ENCODE measurements around the gene ALKBH5. TPM values are rescaled to one million over a fixed set of nuclear protein-coding genes. Genes with fewer than 3 reads are reported as not detected.
"Not testable (repeated sequence)": the region's sequence is repeated elsewhere in the genome, so short reads cannot be mapped to it uniquely, and the experiment has no call there.

Gene ALKBH5
- total RNA-seq, 2 experiments from 2014 or later: 118 to 125 TPM

GRCh38 chr17:18191967-18192366 is 8.3 kb downstream of the ALKBH5 start:
- Mint-ChIP-seq H3K4me3 (no peak overlapping the region), H3K4me1 (peaks cover 46% of the 10 kb centered on the region), H3K9me3 (no peaks in the 10 kb centered on the region), H3K27me3 (no peaks in the 10 kb centered on the region), H3K27ac (no peak overlapping the region), H3K36me3 (ENCODE audit: low read depth) (peaks cover 69% of the 10 kb centered on the region)
- ChIA-PET CTCF (interaction anchor here (0.6 to 1.6 kb wide), 4 partner anchors 8 to 87 kb away, joined by 3 to 7 read pairs (median 4); partner anchors contain the start of gene ALKBH5), POLR2A (no interaction called here)
- no peak for DNase-seq

DNA sequence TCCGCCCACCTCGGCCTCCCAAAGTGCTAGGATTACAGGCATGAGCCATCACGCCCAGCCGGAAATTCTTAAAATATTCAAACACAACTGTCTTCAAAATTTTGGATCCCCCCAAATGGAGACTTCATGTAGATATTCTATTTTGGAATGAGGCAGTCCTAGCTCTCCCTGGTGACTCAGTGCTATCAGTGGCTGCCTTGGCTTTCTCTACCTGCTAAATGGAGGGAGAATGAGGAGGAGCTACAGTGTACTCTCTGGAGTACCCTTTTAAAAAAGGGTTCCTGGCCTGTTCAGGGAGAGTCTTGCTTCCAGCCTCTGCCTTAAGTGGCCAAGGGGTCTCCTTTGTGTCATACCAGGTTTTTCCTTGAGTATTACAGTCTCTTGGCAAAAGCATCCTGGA is 10.8 kb downstream of the ALKBH5 start:
- Mint-ChIP-seq H3K9me3 (no peaks in the 10 kb centered on the region), H3K4me3 (no peak overlapping the region)

DNA sequence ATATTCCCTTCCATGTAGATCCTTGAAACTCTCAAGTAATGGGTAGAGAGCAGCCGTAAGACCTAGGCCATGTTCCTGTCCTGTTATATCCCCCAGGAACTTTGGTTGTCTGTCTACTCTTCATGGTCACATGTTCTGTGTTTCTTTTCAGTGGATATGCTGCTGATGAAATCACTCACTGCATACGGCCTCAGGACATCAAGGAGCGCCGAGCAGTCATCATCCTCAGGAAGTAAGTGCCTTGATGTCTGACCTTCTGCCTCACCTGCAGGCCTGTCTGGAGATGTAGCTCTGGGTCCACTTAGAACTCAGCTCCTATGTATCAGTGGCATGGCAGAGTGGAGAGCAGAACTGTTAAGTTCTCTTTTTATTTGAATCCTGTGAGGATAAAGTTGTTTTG is 11.2 kb downstream of the ALKBH5 start:
- no peaks in the 10 kb centered on the region for H3K27me3 Mint-ChIP-seq
- no peak for DNase-seq
- peaks cover 69% of the 10 kb centered on the region for H3K36me3 Mint-ChIP-seq (ENCODE audit: low read depth)
- ChIA-PET POLR2A (no interaction called here), CTCF (no interaction called here)
- peaks cover 29% of the 10 kb centered on the region for H3K4me1 Mint-ChIP-seq
- H3K4me3 Mint-ChIP-seq: no peak overlapping the region
- H3K9me3 Mint-ChIP-seq: no peaks in the 10 kb centered on the region
- H3K27ac Mint-ChIP-seq: no peak overlapping the region

More for the DNA sequence above, 10.8 kb downstream of the ALKBH5 start:
- no peak overlapping the region for H3K27ac Mint-ChIP-seq
- peaks cover 33% of the 10 kb centered on the region for H3K4me1 Mint-ChIP-seq
- POLR2A ChIA-PET: no interaction called here
- CTCF ChIA-PET: no interaction called here
- no peak for DNase-seq
- H3K36me3 Mint-ChIP-seq (ENCODE audit: low read depth): peaks cover 72% of the 10 kb centered on the region
- H3K27me3 Mint-ChIP-seq: no peaks in the 10 kb centered on the region

- POLR2A ChIA-PET: no interaction called here
- Mint-ChIP-seq H3K4me1 (peaks cover 27% of the 10 kb centered on the region), H3K27me3 (no peaks in the 10 kb centered on the region), H3K9me3 (no peaks in the 10 kb centered on the region), H3K27ac (no peak overlapping the region), H3K4me3 (no peak overlapping the region), H3K36me3 (ENCODE audit: low read depth) (peaks cover 69% of the 10 kb centered on the region)
- CTCF ChIA-PET: no interaction called here
- DNase-seq: no peak
Measured at GRCh38 chr17:18195246-18195645, 11.6 kb downstream of the ALKBH5 start.

DNA sequence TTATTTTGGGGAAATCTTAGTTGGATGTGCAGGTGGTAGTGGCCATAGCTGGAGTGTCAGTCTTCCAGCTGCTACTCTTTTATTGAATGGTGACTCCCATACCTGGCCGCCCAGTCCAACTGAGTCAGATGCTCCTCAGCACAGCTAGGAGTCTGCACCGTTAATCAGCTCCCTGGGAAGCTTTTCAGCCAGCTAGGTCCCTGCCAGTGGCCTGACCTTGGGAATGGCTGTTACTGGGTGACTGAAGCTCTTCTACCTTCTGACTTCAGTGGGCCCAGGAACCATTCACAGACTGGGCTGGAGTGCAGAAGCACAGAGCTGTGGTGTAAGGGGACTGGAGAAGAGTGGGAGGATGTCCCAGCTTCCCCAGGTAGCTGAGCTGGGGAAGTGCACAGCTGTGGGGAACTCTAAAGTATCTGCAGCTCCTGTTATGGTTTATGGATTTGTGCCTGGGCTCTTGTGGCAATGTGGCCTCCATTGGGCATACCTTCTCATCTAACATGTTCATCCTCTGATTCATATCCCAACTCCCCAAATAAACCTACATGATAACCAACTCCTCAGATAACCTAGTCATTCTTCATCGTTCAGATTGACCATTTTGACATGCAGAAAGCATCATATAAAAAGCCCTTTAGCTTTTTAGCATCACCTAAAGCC is 14.0 kb downstream of the ALKBH5 start:
- ChIA-PET CTCF (no interaction called here), POLR2A (interaction anchor here (0.7 to 2.3 kb wide), 3 partner anchors 9 to 14 kb away, joined by 3 to 11 read pairs (median 4); partner anchors contain the start of gene ALKBH5)
- Mint-ChIP-seq H3K36me3 (ENCODE audit: low read depth) (peaks cover 71% of the 10 kb centered on the region), H3K27me3 (no peaks in the 10 kb centered on the region), H3K4me1 (peaks cover 18% of the 10 kb centered on the region), H3K4me3 (no peak overlapping the region), H3K27ac (no peak overlapping the region), H3K9me3 (no peaks in the 10 kb centered on the region)
- no peak for DNase-seq

GRCh38 chr17:18198530-18198929 is 14.9 kb downstream of the ALKBH5 start:
- Mint-ChIP-seq H3K4me1 (peaks cover 17% of the 10 kb centered on the region), H3K27ac (no peak overlapping the region), H3K27me3 (no peaks in the 10 kb centered on the region), H3K36me3 (ENCODE audit: low read depth) (peaks cover 69% of the 10 kb centered on the region), H3K9me3 (no peaks in the 10 kb centered on the region), H3K4me3 (no peak overlapping the region)
- ChIA-PET POLR2A (interaction anchor here (1.0 to 2.3 kb wide), 2 partner anchors 10 to 14 kb away, joined by 3 to 11 read pairs; partner anchors contain the start of gene ALKBH5), CTCF (no interaction called here)
- no peak for DNase-seq

GRCh38 chr17:18201108-18201507 is 17.5 kb downstream of the ALKBH5 start:
- ChIA-PET POLR2A (no interaction called here), CTCF (interaction anchor here (1.4 kb wide), 1 partner anchor 9 kb away, joined by 3 read pairs; no protein-coding TSS in a partner anchor)
- Mint-ChIP-seq H3K27ac (no peak overlapping the region), H3K4me1 (peaks cover 10% of the 10 kb centered on the region), H3K36me3 (ENCODE audit: low read depth) (peaks cover 55% of the 10 kb centered on the region), H3K27me3 (no peaks in the 10 kb centered on the region), H3K4me3 (no peak overlapping the region), H3K9me3 (no peaks in the 10 kb centered on the region)
- DNase-seq: no peak

DNA sequence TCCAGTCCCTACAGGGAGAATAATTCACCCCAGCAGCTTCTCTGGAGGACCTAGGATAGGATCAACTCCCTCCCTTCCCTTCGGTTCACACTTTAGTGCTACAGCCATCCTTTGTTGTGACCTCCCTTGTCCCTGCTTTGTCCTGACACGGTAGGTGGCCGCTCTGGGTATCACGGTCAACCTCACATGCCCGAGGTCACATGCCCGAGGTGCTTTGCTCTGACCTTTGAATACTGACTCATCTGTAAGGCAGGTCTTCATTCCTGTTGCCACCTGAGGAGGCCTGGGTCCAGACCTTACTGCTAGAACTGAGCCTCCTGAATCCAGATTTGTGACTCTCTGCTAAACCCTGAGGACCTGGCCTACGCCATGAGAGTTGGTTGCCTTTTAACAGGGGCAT is 19.7 kb downstream of the ALKBH5 start:
- Mint-ChIP-seq H3K36me3 (ENCODE audit: low read depth) (peaks cover 50% of the 10 kb centered on the region), H3K4me3 (no peak overlapping the region), H3K4me1 (peaks cover 5% of the 10 kb centered on the region), H3K27ac (no peak overlapping the region), H3K27me3 (no peaks in the 10 kb centered on the region), H3K9me3 (no peaks in the 10 kb centered on the region)
- DNase-seq: no peak
- CTCF ChIA-PET: interaction anchor here (1.3 kb wide), 1 partner anchor 62 kb away, joined by 3 read pairs; no protein-coding TSS in a partner anchor
- POLR2A ChIA-PET: interaction anchor here (0.6 kb wide), 1 partner anchor 13 kb away, joined by 3 read pairs; no protein-coding TSS in a partner anchor

DNA sequence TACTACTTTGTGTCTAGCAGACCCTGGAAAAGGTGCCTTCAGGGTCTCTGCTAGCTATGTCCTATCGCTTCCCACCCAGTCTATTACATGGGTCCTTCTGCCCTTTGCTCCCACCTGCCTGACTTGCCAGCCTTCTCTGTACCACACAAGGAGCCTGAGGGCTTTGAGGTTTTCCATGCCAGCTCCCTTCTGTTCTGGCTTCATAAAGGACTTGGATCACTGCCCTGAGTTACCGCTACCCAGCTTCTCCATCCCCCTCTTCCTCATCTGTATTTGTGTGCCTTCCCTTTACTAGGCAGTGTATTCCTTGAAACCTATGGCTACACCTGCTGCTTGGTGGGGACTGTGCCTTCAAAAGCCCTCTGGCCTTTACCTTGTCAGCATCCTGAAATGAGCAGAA is 22.2 kb downstream of the ALKBH5 start:
- no peaks in the 10 kb centered on the region for H3K27me3 Mint-ChIP-seq
- ChIA-PET CTCF (no interaction called here), POLR2A (no interaction called here)
- no peak overlapping the region for H3K4me3 Mint-ChIP-seq
- peaks cover under 1% of the 10 kb centered on the region for H3K4me1 Mint-ChIP-seq
- H3K36me3 Mint-ChIP-seq (ENCODE audit: low read depth): peaks cover 49% of the 10 kb centered on the region
- no peak for DNase-seq
- no peak overlapping the region for H3K27ac Mint-ChIP-seq
- H3K9me3 Mint-ChIP-seq: no peaks in the 10 kb centered on the region

DNA sequence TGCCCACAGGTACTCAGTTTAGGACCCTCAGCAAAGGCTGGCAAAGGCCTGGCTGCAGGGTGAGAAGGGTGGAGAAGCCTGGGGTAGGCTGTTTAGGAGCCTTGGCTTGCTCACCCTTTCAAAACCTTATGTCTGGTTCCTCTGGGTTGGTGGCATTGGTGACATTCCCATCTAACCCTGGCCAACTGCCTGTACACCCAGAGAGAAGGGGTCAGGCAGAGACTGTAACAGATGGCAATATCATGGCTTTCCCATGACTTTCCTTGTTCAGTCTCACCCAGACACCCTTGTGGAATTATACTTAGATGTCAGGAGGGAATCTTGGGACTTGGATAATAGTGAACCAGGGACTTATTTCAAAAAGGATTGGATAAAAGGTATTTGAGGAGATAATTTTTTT is 23.3 kb downstream of the ALKBH5 start:
- no peaks in the 10 kb centered on the region for H3K9me3 Mint-ChIP-seq
- H3K27me3 Mint-ChIP-seq: no peaks in the 10 kb centered on the region
- no peak overlapping the region for H3K27ac Mint-ChIP-seq
- CTCF ChIA-PET: no interaction called here
- H3K4me1 Mint-ChIP-seq: no peaks in the 10 kb centered on the region
- no peak overlapping the region for H3K4me3 Mint-ChIP-seq
- DNase-seq: no peak
- POLR2A ChIA-PET: no interaction called here
- peaks cover 49% of the 10 kb centered on the region for H3K36me3 Mint-ChIP-seq (ENCODE audit: low read depth)

DNA sequence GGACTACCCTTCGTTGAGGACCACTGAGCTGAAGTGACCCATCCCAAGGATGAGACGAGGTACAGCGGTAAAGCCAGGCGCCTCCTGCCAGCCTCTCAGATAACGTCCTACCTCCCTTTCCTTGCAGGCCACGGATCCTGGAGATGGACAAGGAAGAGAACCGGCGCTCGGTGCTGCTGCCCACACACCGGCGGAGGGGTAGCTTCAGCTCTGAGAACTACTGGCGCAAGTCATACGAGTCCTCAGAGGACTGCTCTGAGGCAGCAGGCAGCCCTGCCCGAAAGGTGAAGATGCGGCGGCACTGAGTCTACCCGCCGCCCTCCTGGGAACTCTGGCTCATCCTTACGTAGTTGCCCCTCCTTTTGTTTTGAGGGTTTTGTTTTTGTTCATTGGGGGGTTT is 24.5 kb downstream of the ALKBH5 start:
- DNase-seq: no peak
- no peak overlapping the region for H3K4me3 Mint-ChIP-seq
- H3K4me1 Mint-ChIP-seq: no peaks in the 10 kb centered on the region
- H3K27me3 Mint-ChIP-seq: no peaks in the 10 kb centered on the region
- no peaks in the 10 kb centered on the region for H3K9me3 Mint-ChIP-seq
- POLR2A ChIA-PET: no interaction called here
- CTCF ChIA-PET: interaction anchor here (1.0 kb wide), 1 partner anchor 10 kb away, joined by 3 read pairs; no protein-coding TSS in a partner anchor
- H3K36me3 Mint-ChIP-seq (ENCODE audit: low read depth): peaks cover 45% of the 10 kb centered on the region
- no peak overlapping the region for H3K27ac Mint-ChIP-seq

DNA sequence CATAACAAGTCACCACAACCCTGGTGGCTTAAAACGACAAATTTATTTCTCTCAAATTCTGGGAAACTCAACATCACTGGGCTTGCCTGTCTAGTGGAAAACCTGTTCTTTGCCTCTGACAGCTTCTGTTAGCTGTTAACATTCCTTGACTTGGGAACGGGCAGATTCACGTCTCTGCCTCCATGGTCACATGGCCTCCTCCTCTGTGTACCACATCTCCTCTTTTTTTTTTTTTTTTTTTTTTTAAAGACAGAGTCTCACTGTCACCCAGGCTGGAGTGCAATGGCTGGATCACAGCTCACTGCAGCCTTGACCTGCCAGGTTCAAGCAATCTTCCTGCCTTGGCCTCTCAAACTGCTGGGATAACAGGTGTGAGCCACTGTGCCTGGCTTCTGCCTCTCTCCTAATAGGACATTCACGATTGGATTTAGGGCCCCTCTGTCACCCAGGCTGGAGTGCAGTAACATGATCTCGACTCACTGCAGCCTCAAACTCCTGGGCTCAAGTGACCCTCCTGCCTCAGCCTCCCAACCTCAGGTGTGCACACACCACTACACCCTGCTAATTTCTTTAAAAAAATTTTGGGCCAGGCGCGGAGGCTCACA is 30.1 kb downstream of the ALKBH5 start:
- H3K4me1 Mint-ChIP-seq: peaks cover 1% of the 10 kb centered on the region
- POLR2A ChIA-PET: no interaction called here
- CTCF ChIA-PET: interaction anchor here (0.7 to 1.4 kb wide), 2 partner anchors 9 to 28 kb away, joined by 3 read pairs; no protein-coding TSS in a partner anchor
- H3K36me3 Mint-ChIP-seq (ENCODE audit: low read depth): peaks cover 13% of the 10 kb centered on the region
- H3K27me3 Mint-ChIP-seq: no peaks in the 10 kb centered on the region
- no peak overlapping the region for H3K4me3 Mint-ChIP-seq
- no peak overlapping the region for H3K27ac Mint-ChIP-seq
- no peak for DNase-seq
- no peaks in the 10 kb centered on the region for H3K9me3 Mint-ChIP-seq

GRCh38 chr17:18216906-18217305 is 33.3 kb downstream of the ALKBH5 start:
- H3K4me1 Mint-ChIP-seq; H3K27ac Mint-ChIP-seq; H3K4me3 Mint-ChIP-seq; DNase-seq; H3K36me3 Mint-ChIP-seq (ENCODE audit: low read depth); H3K9me3 Mint-ChIP-seq; H3K27me3 Mint-ChIP-seq; POLR2A ChIA-PET: not testable (repeated sequence)
- CTCF ChIA-PET: interaction anchor here (1.2 kb wide), 1 partner anchor 28 kb away, joined by 5 read pairs; no protein-coding TSS in a partner anchor
